Activated CD8-positive, alpha-beta memory T cell treated with anti-CD3 and anti-CD28 coated beads, Interleukin-2, amount 50 U/mL, for 24 hours (primary cell): Measurements from ENCODE around the gene ALKBH7.
"Not testable (repeated sequence)": the region's sequence is repeated elsewhere in the genome, so short reads cannot be mapped to it uniquely, and the experiment has no call there.

Source experiments
- DNase-seq: peaks from one replicate; pipeline ENCODE4 v3.0.0-alpha.2; 2020; ENCODE audit errors: extremely low read depth

The ALKBH7 gene, protein sequence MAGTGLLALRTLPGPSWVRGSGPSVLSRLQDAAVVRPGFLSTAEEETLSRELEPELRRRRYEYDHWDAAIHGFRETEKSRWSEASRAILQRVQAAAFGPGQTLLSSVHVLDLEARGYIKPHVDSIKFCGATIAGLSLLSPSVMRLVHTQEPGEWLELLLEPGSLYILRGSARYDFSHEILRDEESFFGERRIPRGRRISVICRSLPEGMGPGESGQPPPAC

DNA sequence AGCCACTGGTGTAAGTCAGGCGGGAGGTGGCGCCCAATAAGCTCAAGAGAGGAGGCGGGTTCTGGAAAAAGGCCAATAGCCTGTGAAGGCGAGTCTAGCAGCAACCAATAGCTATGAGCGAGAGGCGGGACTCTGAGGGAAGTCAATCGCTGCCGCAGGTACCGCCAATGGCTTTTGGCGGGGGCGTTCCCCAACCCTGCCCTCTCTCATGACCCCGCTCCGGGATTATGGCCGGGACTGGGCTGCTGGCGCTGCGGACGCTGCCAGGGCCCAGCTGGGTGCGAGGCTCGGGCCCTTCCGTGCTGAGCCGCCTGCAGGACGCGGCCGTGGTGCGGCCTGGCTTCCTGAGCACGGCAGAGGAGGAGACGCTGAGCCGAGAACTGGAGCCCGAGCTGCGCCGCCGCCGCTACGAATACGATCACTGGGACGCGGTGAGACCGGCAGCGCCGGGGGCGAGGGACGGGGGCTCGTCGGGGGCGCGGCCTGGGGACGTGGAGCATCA lies at the start of gene ALKBH7:
Gene ALKBH7, plus strand, starts transcription at position 201 of the 502 bp plus-strand sequence. Its CDS starts 27 bp downstream, at position 228.
- DNase-seq = peak; percentile 94

DNA sequence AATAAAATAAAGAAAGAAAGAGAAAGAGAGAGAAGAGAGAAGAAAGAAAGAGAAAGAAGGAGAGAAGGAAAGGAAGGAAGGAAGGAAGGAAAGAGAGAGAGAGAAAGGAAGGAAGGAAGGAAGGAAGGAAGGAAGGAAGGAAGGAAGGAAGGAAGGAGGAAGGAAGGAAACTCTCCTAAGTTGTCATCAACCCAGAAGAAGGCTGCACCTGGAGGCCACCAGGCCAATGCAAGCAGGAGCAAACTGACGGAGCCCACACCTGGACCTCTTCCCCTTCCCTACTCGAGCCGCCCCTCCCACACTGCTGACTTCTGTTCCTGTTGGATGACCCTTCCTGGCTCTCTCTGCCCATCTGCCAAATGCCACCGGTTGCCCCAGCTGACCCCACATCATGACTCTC lies 47.8 kb upstream of the ALKBH7 start:
- no peak for DNase-seq

GRCh38 chr19:6325614-6326013 lies 47.0 kb upstream of the ALKBH7 start:
- DNase-seq = no peak

- no peak for DNase-seq
Observed at GRCh38 chr19:6326815-6327214, 45.8 kb upstream of the ALKBH7 start.

DNA sequence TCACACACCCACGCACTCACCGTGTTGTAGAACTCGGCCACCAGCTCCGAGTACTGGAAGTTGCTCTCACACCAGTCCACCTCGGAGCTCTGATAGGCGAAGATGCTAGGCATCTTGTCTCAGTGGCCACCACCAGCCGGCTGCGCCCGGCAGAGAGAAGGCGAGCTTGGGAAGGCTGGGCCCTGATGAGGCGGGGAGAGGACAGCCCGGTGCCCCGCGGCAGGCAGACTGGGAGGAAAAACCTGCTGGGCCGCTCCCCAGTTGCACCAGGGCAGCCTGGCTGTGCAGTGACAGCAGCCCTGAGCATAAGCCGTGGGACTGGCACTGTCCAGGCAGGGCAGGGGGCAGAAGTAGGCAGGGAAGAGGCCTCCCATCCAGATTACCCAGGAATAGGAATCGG lies 39.2 kb upstream of the ALKBH7 start, which contains the start of gene ACER1:
Gene ACER1, minus strand, starts transcription at position 174 of the 400 bp plus-strand sequence. Its CDS starts 61 bp downstream, at position 113.
- DNase-seq = no peak

GRCh38 chr19:6334490-6335285 lies 37.9 kb upstream of the ALKBH7 start:
- no peak for DNase-seq

GRCh38 chr19:6340493-6341201 lies 31.9 kb upstream of the ALKBH7 start:
- no peak for DNase-seq

DNA sequence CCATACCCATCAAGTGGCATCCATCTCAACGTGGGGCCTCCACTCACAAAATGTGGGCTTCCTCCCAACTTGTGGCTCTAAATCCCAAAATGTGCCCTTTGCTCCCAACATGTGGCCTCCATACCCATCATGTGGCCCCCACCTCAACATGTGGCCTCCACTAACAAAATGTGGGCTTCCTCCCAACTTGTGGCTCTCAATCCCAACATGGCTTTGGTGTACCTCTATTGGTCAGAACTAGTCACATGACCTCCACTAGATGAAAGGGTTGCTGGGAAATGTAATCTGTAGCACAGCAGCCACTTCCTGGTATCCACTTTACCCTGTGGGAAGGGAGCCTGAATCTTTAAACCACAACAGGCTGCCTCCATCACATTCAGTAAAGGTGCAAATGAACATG lies 29.1 kb upstream of the ALKBH7 start:
- DNase-seq = no peak

- DNase-seq = not testable (repeated sequence)
Observed at GRCh38 chr19:6349271-6349670, 23.3 kb upstream of the ALKBH7 start.

DNA sequence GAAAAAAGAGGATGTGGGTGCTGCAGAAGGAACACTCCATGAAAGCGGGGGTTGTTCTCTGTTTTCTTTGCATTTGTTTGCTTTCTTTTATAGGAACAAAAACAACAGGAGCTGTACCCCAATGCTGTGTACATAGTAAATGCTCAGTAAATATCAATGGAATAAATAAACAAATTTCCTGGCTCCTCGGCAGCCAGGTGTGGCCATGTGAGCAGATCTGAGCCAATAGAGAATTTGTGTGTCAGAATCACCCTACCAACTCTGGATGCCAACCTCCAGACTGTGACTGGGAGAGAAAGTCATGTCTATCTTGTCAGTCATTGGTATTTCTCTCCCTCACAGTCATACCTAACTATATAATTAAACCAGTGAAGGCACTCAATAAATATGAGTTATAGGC lies 21.9 kb upstream of the ALKBH7 start:
- DNase-seq = no peak

DNA sequence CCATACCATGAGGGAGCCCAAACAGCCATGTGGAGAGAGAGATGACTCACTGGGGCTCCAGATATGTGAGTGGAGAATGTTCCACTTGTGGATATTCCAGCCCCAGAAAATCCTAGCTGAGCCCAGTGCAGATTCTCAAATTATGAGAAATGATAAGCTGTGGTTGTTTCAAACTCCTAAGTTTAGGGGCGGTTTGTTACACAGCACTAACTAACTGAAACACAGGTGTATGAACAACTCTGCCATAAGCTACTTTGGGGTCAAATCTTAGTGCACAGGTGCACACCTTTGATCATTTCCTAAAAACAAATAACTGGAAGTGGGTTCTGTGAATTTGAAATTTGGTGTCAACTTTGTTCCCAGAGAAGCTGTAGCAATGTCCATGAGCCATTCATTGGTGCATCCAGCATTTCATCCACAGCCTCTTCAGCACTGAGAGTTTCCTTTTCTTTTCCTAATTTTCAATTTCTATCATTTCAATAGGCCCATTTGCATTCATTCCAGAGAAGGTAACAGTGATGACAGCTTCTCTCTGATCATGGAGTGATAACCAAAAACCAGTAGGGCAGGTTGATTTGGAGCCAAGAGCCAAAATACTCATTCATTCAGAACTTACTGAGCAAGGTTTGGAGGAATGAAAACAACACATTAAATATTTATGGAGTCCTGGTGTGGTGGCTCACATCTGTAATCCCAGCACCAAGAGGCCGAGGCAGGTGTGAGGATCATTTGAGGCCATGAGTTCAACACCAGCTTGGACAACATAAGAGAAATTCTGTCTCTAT lies 20.0 kb upstream of the ALKBH7 start:
- DNase-seq = no peak

- no peak for DNase-seq
Observed at GRCh38 chr19:6354098-6354674, 18.4 kb upstream of the ALKBH7 start.

DNA sequence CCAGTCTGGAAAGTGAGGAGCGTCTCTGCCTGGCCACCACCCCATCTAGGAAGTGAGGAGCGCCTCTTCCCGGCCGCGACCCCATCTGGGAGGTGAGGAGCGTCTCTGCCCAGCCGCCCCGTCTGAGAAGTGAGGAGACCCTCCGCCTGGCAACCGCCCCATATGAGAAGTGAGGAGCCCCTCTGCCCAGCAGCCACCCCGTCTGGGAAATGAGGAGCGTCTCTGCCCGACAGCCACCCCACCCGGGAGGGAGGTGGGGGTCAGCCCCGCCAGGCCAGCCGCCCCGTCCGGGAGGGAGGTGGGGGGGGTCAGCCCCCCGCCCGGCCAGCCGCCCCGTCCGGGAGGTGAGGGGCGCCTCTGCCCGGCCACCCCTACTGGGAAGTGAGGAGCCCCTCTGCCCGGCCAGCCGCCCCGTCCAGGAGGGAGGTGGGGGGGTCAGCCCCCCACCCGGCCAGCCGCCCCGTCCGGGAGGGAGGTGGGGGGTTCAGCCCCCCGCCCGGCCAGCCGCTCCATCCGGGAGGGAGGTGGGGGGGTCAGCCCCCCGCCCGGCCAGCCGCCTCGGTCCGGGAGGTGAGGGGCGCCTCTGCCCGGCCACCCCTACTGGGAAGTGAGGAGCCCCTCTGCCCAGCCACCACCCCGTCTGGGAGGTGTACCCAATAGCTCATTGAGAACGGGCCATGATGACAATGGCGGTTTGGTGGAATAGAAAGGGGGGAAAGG lies 17.1 kb upstream of the ALKBH7 start:
- DNase-seq = not testable (repeated sequence)

- DNase-seq = no peak
Observed at GRCh38 chr19:6357174-6357573, 15.4 kb upstream of the ALKBH7 start.

GRCh38 chr19:6358003-6358402 lies 14.6 kb upstream of the ALKBH7 start:
- no peak for DNase-seq

DNA sequence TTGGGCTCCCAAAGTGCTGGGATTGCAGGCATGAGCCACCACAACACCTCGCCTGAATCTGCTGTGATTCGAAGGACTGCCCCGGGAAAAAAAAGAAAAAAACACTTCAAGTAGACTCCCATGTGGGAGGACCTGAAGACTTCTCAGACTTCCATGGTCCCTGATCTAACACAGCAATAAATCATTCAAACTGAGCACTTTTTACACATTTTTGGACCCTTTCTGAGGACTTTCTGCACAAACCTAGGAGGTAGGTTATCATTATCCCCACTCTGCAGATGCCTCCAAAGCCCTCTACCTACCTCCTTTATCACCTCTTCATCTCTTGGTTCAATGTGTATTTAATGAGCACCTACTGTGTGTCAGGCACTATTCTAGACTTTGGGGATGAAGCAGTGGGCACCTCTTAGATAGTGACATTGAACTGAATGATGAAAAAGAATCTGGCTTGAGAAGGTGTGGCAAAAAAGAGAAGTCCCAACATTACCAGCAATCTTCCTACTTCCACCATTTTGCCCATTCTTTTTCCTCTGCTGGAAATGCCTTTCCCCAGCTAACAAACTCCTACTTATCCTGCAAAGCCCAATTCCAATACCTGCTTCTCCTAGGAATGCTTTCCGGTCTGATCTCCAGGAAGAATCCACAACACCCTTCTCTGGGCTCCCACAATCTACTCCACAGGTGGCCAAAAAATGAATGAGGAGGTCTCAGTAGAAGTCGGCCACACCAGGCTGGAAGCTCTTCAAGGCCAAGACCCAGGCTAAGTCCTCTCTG lies 12.8 kb upstream of the ALKBH7 start:
- no peak for DNase-seq

GRCh38 chr19:6360445-6360844 lies 12.1 kb upstream of the ALKBH7 start:
- not testable (repeated sequence) for DNase-seq

DNA sequence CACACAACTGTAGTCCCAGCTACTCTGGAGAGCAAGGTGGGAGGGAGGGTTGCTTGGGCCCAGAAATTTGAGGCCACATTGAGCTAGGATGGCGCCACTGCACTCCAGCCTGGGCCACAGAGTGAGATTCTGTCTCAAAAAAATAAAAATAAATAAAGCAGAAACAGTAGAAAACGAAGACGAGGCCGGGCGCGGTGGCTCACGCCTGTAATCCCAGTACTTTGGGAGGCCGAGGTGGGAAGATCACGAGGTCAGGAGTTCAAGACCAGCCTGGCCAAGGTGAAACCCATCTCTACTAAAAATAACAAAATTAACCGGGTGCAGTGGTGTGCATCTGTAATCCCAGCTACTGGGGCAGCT lies 11.8 kb upstream of the ALKBH7 start:
- DNase-seq = not testable (repeated sequence)

GRCh38 chr19:6362027-6362350 lies 10.6 kb upstream of the ALKBH7 start:
- DNase-seq = no peak

DNA sequence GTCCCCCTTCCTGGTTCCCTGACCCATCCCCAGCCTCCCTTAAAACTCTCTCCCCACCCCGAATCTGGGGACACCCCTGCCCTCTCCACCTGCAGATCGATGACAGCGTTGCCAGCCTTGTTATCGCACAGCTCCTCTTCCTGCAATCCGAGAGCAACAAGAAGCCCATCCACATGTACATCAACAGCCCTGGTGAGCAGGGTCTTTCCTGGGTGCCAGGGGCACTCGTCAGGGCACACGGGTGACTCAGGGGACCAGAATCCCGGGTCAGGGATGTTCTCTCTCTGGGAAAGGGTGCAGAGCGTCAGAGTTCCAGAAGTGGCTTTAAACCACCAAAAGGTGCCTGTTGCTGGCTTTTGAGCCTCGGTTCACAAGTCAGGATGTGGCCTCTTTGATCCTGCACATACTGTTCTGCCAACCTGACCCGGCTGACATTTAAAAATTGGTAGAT lies 10.2 kb upstream of the ALKBH7 start:
- DNase-seq = no peak
